Activated T-helper 1 cell treated with anti-CD3 and anti-CD28 coated beads, Interleukin-12 subunit alpha, Interleukin-12 subunit beta, Interleukin-2, Interleukin-4 antibody, amounts not matched to agents 30 ng/mL and 10 ng/mL and 1 ng/mL, durations not matched to agents 14 hours and 24 hours and 36 hours (primary cell): ENCODE results near the gene TBATA. TPM values are rescaled to one million over a fixed set of nuclear protein-coding genes. Genes with fewer than 3 reads are reported as not detected.

Source experiments
- DNase-seq: peaks from one replicate; pipeline ENCODE4 v3.0.0; 2021; ENCODE audit warnings: low spot score
- H3K27ac Mint-ChIP-seq: one replicate; pipeline ENCODE4 v1.8.0; 2021; ENCODE audit warnings: mild to moderate bottlenecking, mixed read lengths
- H3K27me3 Mint-ChIP-seq: one replicate; pipeline ENCODE4 v1.8.0; 2022; ENCODE audit warnings: mild to moderate bottlenecking, moderate library complexity, mixed read lengths; ENCODE audit not compliant: insufficient read depth
- H3K36me3 Mint-ChIP-seq: one replicate; pipeline ENCODE4 v1.8.0; 2021; ENCODE audit warnings: low read depth, mixed read lengths
- H3K4me1 Mint-ChIP-seq: one replicate; pipeline ENCODE4 v1.8.0; 2021; ENCODE audit warnings: low read depth, mixed read lengths
- H3K4me3 Mint-ChIP-seq: one replicate; pipeline ENCODE4 v1.8.0; 2021; ENCODE audit warnings: mild to moderate bottlenecking, moderate library complexity, mixed read lengths
- H3K9me3 Mint-ChIP-seq: one replicate; pipeline ENCODE4 v1.8.0; 2021; ENCODE audit warnings: mixed read lengths
- intact Hi-C: fragments of 100-400 bp; cut with micrococcal nuclease; formaldehyde crosslinking; loops from one replicate; pipeline ENCODE4 v1.15.1; 2024
- total RNA-seq: library from RNA; stranded (reverse); gene quantifications from 2 replicates; pipeline ENCODE4 v1.2.3, GENCODE V29; 2022

Gene TBATA
- total RNA-seq, 1 donor from 2014 or later, result not detected

GRCh38 chr10:70735161-70735560 is 50.0 kb downstream of the TBATA start:
- Mint-ChIP-seq H3K4me1 (no peaks in the 10 kb centered on the region), H3K9me3 (no peaks in the 10 kb centered on the region), H3K4me3 (no peak overlapping the region), H3K27ac (no peak overlapping the region), H3K36me3 (no peaks in the 10 kb centered on the region), H3K27me3 (peaks cover 6% of the 10 kb centered on the region)
- intact Hi-C loops, result no loop called here
- DNase-seq, result no peak

GRCh38 chr10:70733051-70733450 is 52.1 kb downstream of the TBATA start:
- H3K36me3 Mint-ChIP-seq, result no peaks in the 10 kb centered on the region
- H3K9me3 Mint-ChIP-seq, result no peaks in the 10 kb centered on the region
- no peak for DNase-seq
- intact Hi-C loops, result no loop called here
- H3K4me1 Mint-ChIP-seq, result no peaks in the 10 kb centered on the region
- H3K27ac Mint-ChIP-seq, result peak overlapping the region; percentile 4
- H3K27me3 Mint-ChIP-seq, result peaks cover 6% of the 10 kb centered on the region
- H3K4me3 Mint-ChIP-seq, result no peak overlapping the region

GRCh38 chr10:70732569-70732968 is 52.6 kb downstream of the TBATA start:
- Mint-ChIP-seq H3K27ac (no peak overlapping the region), H3K4me1 (no peaks in the 10 kb centered on the region), H3K9me3 (no peaks in the 10 kb centered on the region), H3K27me3 (peaks cover 6% of the 10 kb centered on the region), H3K4me3 (no peak overlapping the region), H3K36me3 (no peaks in the 10 kb centered on the region)
- no peak for DNase-seq
- intact Hi-C loops, result no loop called here

GRCh38 chr10:70730955-70731354 is 54.2 kb downstream of the TBATA start:
- Mint-ChIP-seq H3K9me3 (no peaks in the 10 kb centered on the region), H3K4me3 (no peak overlapping the region)

GRCh38 chr10:70729763-70730357 is 55.3 kb downstream of the TBATA start:
- H3K36me3 Mint-ChIP-seq, result no peaks in the 10 kb centered on the region
- DNase-seq, result no peak
- intact Hi-C loops, result no loop called here
- H3K4me3 Mint-ChIP-seq, result no peak overlapping the region
- H3K27me3 Mint-ChIP-seq, result peaks cover 6% of the 10 kb centered on the region
- H3K9me3 Mint-ChIP-seq, result no peaks in the 10 kb centered on the region
- no peak overlapping the region for H3K27ac Mint-ChIP-seq
- no peaks in the 10 kb centered on the region for H3K4me1 Mint-ChIP-seq

More at GRCh38 chr10:70730955-70731354, 54.2 kb downstream of the TBATA start:
- Mint-ChIP-seq H3K36me3 (no peaks in the 10 kb centered on the region), H3K27me3 (peaks cover 6% of the 10 kb centered on the region), H3K4me1 (no peaks in the 10 kb centered on the region), H3K27ac (no peak overlapping the region)
- DNase-seq, result no peak
- intact Hi-C loops, result no loop called here

GRCh38 chr10:70728328-70728727 is 56.8 kb downstream of the TBATA start:
- H3K36me3 Mint-ChIP-seq, result no peaks in the 10 kb centered on the region
- DNase-seq, result no peak
- no peaks in the 10 kb centered on the region for H3K4me1 Mint-ChIP-seq
- intact Hi-C loops, result no loop called here
- H3K27ac Mint-ChIP-seq, result no peak overlapping the region
- peaks cover 4% of the 10 kb centered on the region for H3K27me3 Mint-ChIP-seq
- no peak overlapping the region for H3K4me3 Mint-ChIP-seq
- H3K9me3 Mint-ChIP-seq, result no peaks in the 10 kb centered on the region

- Mint-ChIP-seq H3K27ac (no peak overlapping the region), H3K27me3 (no peaks in the 10 kb centered on the region), H3K4me1 (no peaks in the 10 kb centered on the region), H3K4me3 (no peak overlapping the region), H3K36me3 (no peaks in the 10 kb centered on the region), H3K9me3 (no peaks in the 10 kb centered on the region)
- no peak for DNase-seq
- intact Hi-C loops, result no loop called here
These were observed 58.2 kb downstream of the TBATA start for GRCh38 chr10:70726909-70727495.

- no peaks in the 10 kb centered on the region for H3K27me3 Mint-ChIP-seq
- H3K4me1 Mint-ChIP-seq, result no peaks in the 10 kb centered on the region
- no peaks in the 10 kb centered on the region for H3K36me3 Mint-ChIP-seq
- no peak for DNase-seq
- intact Hi-C loops, result no loop called here
- H3K4me3 Mint-ChIP-seq, result no peak overlapping the region
- H3K9me3 Mint-ChIP-seq, result no peaks in the 10 kb centered on the region
- H3K27ac Mint-ChIP-seq, result no peak overlapping the region
These were observed 61.4 kb downstream of the TBATA start for GRCh38 chr10:70723771-70724170.

GRCh38 chr10:70722820-70723424 is 62.3 kb downstream of the TBATA start:
- no peak for DNase-seq
- intact Hi-C loops, result no loop called here
- no peaks in the 10 kb centered on the region for H3K4me1 Mint-ChIP-seq
- H3K27me3 Mint-ChIP-seq, result no peaks in the 10 kb centered on the region
- H3K9me3 Mint-ChIP-seq, result no peaks in the 10 kb centered on the region
- no peak overlapping the region for H3K4me3 Mint-ChIP-seq
- no peak overlapping the region for H3K27ac Mint-ChIP-seq
- no peaks in the 10 kb centered on the region for H3K36me3 Mint-ChIP-seq

Other genes starting within 250 kb of the TBATA start
- gene PRF1, start 182.6 kb downstream of the TBATA start, total RNA-seq, result 100 and 103 TPM in 2 replicates
- 0.21 and 0.37 TPM in 2 replicates for gene ADAMTS14, start 112.9 kb downstream of the TBATA start, total RNA-seq
- gene SGPL1, start 30.6 kb upstream of the TBATA start, total RNA-seq, result 72.9 and 79.0 TPM in 2 replicates
- gene PCBD1, start 103.2 kb upstream of the TBATA start, total RNA-seq, result 49.3 and 49.5 TPM in 2 replicates